ENCODE measurements around the gene AP1S3. TPM values are rescaled to one million over a fixed set of nuclear protein-coding genes. Genes with fewer than 3 reads are reported as not detected.
A peak's percentile ranks its signal among the peaks of the same experiment; 100 is the strongest.
"Not testable (repeated sequence)": the region's sequence is repeated elsewhere in the genome, so short reads cannot be mapped to it uniquely, and the experiment has no call there.

The AP1S3 gene
- total RNA-seq, 1 donor from 2014 or later = 16.8 TPM

GRCh38 chr2:223880796-223881195, 43.4 kb upstream of the AP1S3 start:
- no peak for TF ChIP-seq CTCF (IDR thresholded peaks at IDR 0.05)
- intact Hi-C loops (cut with DNase I) = no loop called here
- Histone ChIP-seq H3K9me3 (no peaks in the 10 kb centered on the region), H3K27ac (no peak overlapping the region), H3K27me3 (no peaks in the 10 kb centered on the region), H3K4me3 (no peak overlapping the region), H3K36me3 (peaks cover 97% of the 10 kb centered on the region), H3K4me1 (no peaks in the 10 kb centered on the region)
- DNase-seq = no peak
- ATAC-seq = no peak

- no peak overlapping the region for H3K27ac ChIP-seq
- TF ChIP-seq CTCF (IDR thresholded peaks at IDR 0.05) = no peak
- no peaks in the 10 kb centered on the region for H3K27me3 ChIP-seq
- no peaks in the 10 kb centered on the region for H3K9me3 ChIP-seq
- H3K36me3 ChIP-seq = peaks cover 94% of the 10 kb centered on the region
- DNase-seq (no peak), ATAC-seq (no peak)
- intact Hi-C loops (cut with DNase I) = no loop called here
- no peak overlapping the region for H3K4me3 ChIP-seq
- H3K4me1 ChIP-seq = no peaks in the 10 kb centered on the region
Measured at GRCh38 chr2:223877721-223878410, 40.5 kb upstream of the AP1S3 start.

GRCh38 chr2:223873672-223874071, 36.3 kb upstream of the AP1S3 start:
- ATAC-seq (no peak), DNase-seq (no peak)
- no peaks in the 10 kb centered on the region for H3K9me3 ChIP-seq
- H3K4me1 ChIP-seq = no peaks in the 10 kb centered on the region
- peaks cover 62% of the 10 kb centered on the region for H3K36me3 ChIP-seq
- intact Hi-C loops (cut with DNase I) = no loop called here
- TF ChIP-seq CTCF (IDR thresholded peaks at IDR 0.05) = no peak
- H3K27ac ChIP-seq = no peak overlapping the region
- H3K4me3 ChIP-seq = no peak overlapping the region
- no peaks in the 10 kb centered on the region for H3K27me3 ChIP-seq

GRCh38 chr2:223872772-223873171, 35.4 kb upstream of the AP1S3 start:
- intact Hi-C loops (cut with DNase I) = not testable (repeated sequence)

DNA sequence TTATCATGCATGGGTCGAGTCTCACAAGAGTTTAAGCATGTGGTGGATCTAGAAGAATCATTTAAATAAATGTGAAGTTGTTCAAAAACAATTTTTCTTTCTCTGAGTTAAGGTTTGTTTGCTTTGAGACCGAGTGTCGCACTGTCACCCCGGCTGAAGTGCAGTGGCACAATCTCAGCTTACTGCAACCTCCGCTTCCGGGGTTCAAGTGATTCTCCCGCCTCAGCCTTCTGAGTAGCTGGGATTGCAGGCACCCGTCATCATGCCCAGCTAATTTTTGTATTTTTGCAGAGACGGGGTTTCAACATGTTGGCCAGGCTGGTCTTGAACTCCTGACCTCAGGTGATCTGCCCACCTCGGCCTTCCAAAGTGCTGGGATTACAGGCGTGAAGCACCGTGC, 34.3 kb upstream of the AP1S3 start:
- H3K9me3 ChIP-seq; ATAC-seq; H3K27me3 ChIP-seq; H3K27ac ChIP-seq; intact Hi-C loops (cut with DNase I); H3K4me3 ChIP-seq; DNase-seq; H3K4me1 ChIP-seq: not testable (repeated sequence)
- H3K36me3 ChIP-seq = peaks cover 43% of the 10 kb centered on the region

More at GRCh38 chr2:223872772-223873171, 35.4 kb upstream of the AP1S3 start:
- H3K4me1 ChIP-seq, DNase-seq, H3K27me3 ChIP-seq, H3K9me3 ChIP-seq, H3K27ac ChIP-seq, ATAC-seq, H3K4me3 ChIP-seq: not testable (repeated sequence)
- H3K36me3 ChIP-seq = peaks cover 53% of the 10 kb centered on the region

DNA sequence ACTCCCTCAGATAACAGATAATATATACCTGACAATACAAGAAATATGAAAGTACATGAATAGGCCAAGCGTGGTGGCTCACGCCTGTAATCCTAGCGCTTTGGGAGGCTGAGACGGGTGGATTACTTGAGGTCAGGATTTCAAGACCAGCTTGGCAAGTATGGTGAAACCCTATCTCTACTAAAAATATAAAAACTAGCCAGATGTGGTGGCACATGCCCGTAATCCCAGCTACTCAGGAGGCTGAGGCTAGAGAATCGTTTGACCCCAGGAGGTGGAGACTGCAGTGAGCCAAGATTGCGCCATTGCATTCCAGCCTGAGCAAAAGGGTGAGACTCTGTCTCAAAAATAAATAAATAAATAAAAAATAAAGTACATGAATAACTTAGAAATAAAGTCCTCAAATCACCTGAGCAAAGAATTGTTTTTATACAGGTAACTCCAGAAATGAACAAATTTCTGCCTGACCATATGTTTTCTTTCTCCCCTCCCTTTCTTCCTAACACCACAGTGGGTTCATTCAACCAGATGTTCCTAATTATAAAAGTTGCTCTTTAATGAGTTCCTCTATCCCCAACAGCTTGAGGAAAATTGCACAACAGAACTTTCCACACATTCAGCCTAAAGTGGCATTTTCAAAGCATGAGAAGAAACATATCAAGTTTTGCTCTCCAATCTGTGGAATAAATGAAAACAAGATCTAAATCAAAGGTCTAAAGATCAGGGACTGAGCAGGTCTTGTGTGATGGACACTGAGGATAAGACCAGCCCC, 33.6 kb upstream of the AP1S3 start:
- Histone ChIP-seq H3K27ac (no peak overlapping the region), H3K9me3 (no peaks in the 10 kb centered on the region), H3K36me3 (peaks cover 37% of the 10 kb centered on the region), H3K4me1 (no peaks in the 10 kb centered on the region), H3K27me3 (no peaks in the 10 kb centered on the region), H3K4me3 (no peak overlapping the region)
- ATAC-seq (peak; percentile 34), DNase-seq (no peak)
- TF ChIP-seq CTCF (IDR thresholded peaks at IDR 0.05) = no peak
- intact Hi-C loops (cut with DNase I) = no loop called here
